Measurements from ENCODE around the gene OTOA. TPM values are rescaled to one million over a fixed set of nuclear protein-coding genes. Genes with fewer than 3 reads are reported as not detected.
A peak's percentile ranks its signal among the peaks of the same experiment; 100 is the strongest.

The OTOA gene
- total RNA-seq, 1 donor from 2014 or later, result 0.10 TPM

GRCh38 chr16:21643785-21644184 is 20.0 kb upstream of the OTOA start:
- Mint-ChIP-seq H3K4me3 (ENCODE audit: unreplicated experiment) (no peak overlapping the region), H3K27ac (ENCODE audit: unreplicated experiment) (no peak overlapping the region), H3K9me3 (ENCODE audit: low read depth) (no peaks in the 10 kb centered on the region), H3K27me3 (ENCODE audit: low read depth) (no peaks in the 10 kb centered on the region), H3K36me3 (ENCODE audit: low read depth) (no peaks in the 10 kb centered on the region), H3K4me1 (ENCODE audit: low read depth) (peaks cover 15% of the 10 kb centered on the region)
- no peak for TF ChIP-seq CTCF (IDR thresholded peaks at IDR 0.05)
- DNase-seq (ENCODE audit: low spot score), result no peak

GRCh38 chr16:21644674-21645073 is 19.1 kb upstream of the OTOA start:
- no peak for DNase-seq (ENCODE audit: low spot score)
- no peak for TF ChIP-seq CTCF (IDR thresholded peaks at IDR 0.05)
- Mint-ChIP-seq H3K4me3 (ENCODE audit: unreplicated experiment) (no peak overlapping the region), H3K4me1 (ENCODE audit: low read depth) (peaks cover 15% of the 10 kb centered on the region), H3K9me3 (ENCODE audit: low read depth) (no peaks in the 10 kb centered on the region), H3K27me3 (ENCODE audit: low read depth) (no peaks in the 10 kb centered on the region), H3K36me3 (ENCODE audit: low read depth) (no peaks in the 10 kb centered on the region), H3K27ac (ENCODE audit: unreplicated experiment) (no peak overlapping the region)

- H3K36me3 Mint-ChIP-seq (ENCODE audit: low read depth), result no peaks in the 10 kb centered on the region
- no peak for DNase-seq (ENCODE audit: low spot score)
- no peak for TF ChIP-seq CTCF (IDR thresholded peaks at IDR 0.05)
- H3K27ac Mint-ChIP-seq (ENCODE audit: unreplicated experiment), result peak overlapping the region; percentile 36
- H3K4me1 Mint-ChIP-seq (ENCODE audit: low read depth), result peaks cover 15% of the 10 kb centered on the region
- H3K9me3 Mint-ChIP-seq (ENCODE audit: low read depth), result no peaks in the 10 kb centered on the region
- no peaks in the 10 kb centered on the region for H3K27me3 Mint-ChIP-seq (ENCODE audit: low read depth)
- H3K4me3 Mint-ChIP-seq (ENCODE audit: unreplicated experiment), result no peak overlapping the region
Observed at GRCh38 chr16:21645261-21645721, 18.5 kb upstream of the OTOA start.

GRCh38 chr16:21646091-21646490 is 17.7 kb upstream of the OTOA start:
- Mint-ChIP-seq H3K27ac (ENCODE audit: unreplicated experiment) (no peak overlapping the region), H3K4me3 (ENCODE audit: unreplicated experiment) (no peak overlapping the region), H3K27me3 (ENCODE audit: low read depth) (no peaks in the 10 kb centered on the region), H3K9me3 (ENCODE audit: low read depth) (no peaks in the 10 kb centered on the region), H3K4me1 (ENCODE audit: low read depth) (peaks cover 11% of the 10 kb centered on the region), H3K36me3 (ENCODE audit: low read depth) (no peaks in the 10 kb centered on the region)
- TF ChIP-seq CTCF (IDR thresholded peaks at IDR 0.05), result no peak
- DNase-seq (ENCODE audit: low spot score), result no peak

GRCh38 chr16:21646721-21647561 is 16.8 kb upstream of the OTOA start:
- no peak overlapping the region for H3K4me3 Mint-ChIP-seq (ENCODE audit: unreplicated experiment)
- no peaks in the 10 kb centered on the region for H3K9me3 Mint-ChIP-seq (ENCODE audit: low read depth)
- no peaks in the 10 kb centered on the region for H3K27me3 Mint-ChIP-seq (ENCODE audit: low read depth)
- DNase-seq (ENCODE audit: low spot score), result no peak
- TF ChIP-seq CTCF (IDR thresholded peaks at IDR 0.05), result no peak
- no peaks in the 10 kb centered on the region for H3K36me3 Mint-ChIP-seq (ENCODE audit: low read depth)
- peaks cover 11% of the 10 kb centered on the region for H3K4me1 Mint-ChIP-seq (ENCODE audit: low read depth)
- H3K27ac Mint-ChIP-seq (ENCODE audit: unreplicated experiment), result no peak overlapping the region

Measured in chondrocyte (in vitro differentiated cells).